Fibroblast of lung (primary cell): ENCODE results near the gene TBX1.

Source experiments
- CTCF ChIP-seq, 2 donors: IDR thresholded peaks in 1 of 2; conservative IDR thresholded peaks in 1 of 2; 1 replicate in 1 of 2; 2 replicates in 1 of 2; pipeline ENCODE4 v1.5.1; 2011 to 2012; ENCODE audit warnings: low read length in 2 of 2, control low read depth in 1 of 2, inconsistent platforms in 1 of 2, low read depth in 1 of 2, mild to moderate bottlenecking in 1 of 2
- EZH2 ChIP-seq: IDR thresholded peaks from 2 replicates; pipeline ENCODE4 v1.5.1; 2012; ENCODE audit warnings: low read length, control low read depth, mild to moderate bottlenecking; ENCODE audit errors: missing control alignments

- TF ChIP-seq CTCF (conservative IDR thresholded peaks at IDR 0.05 in 1 of 2, IDR thresholded peaks at IDR 0.05 in 1 of 2; ENCODE audit: low read depth in 1 of 2, low read length in 2 of 2), result no peak
- no peak for TF ChIP-seq EZH2
Measured at GRCh38 chr22:19743651-19744050, 16.9 kb upstream of the TBX1 start.
